HFFc6 (cell line): ENCODE results near the gene KLHL7. TPM values are rescaled to one million over a fixed set of nuclear protein-coding genes. Genes with fewer than 3 reads are reported as not detected.

ENCODE experiments used
- DNase-seq: peaks from one replicate; pipeline ENCODE4 v3.0.0-alpha.2; 2018
- H3K27ac Mint-ChIP-seq: 2 replicates; pipeline ENCODE4 v1.8.0; 2020; ENCODE audit warnings: mild to moderate bottlenecking, mixed read lengths
- H3K27me3 Mint-ChIP-seq: 2 replicates; pipeline ENCODE4 v1.8.0; 2021; ENCODE audit warnings: mild to moderate bottlenecking, moderate library complexity, mixed read lengths; ENCODE audit not compliant: insufficient read depth
- H3K36me3 Mint-ChIP-seq: 2 replicates; pipeline ENCODE4 v1.8.0; 2021; ENCODE audit warnings: low read depth, mixed read lengths
- H3K4me1 Mint-ChIP-seq: 2 replicates; pipeline ENCODE4 v1.8.0; 2020; ENCODE audit warnings: low read depth, mixed read lengths
- H3K4me3 Mint-ChIP-seq: 2 replicates; pipeline ENCODE4 v1.8.0; 2020; ENCODE audit warnings: mild to moderate bottlenecking, moderate library complexity, mixed read lengths
- H3K9me3 Mint-ChIP-seq: 2 replicates; pipeline ENCODE4 v1.8.0; 2020; ENCODE audit warnings: mild to moderate bottlenecking, mixed read lengths
- long read RNA-seq: library from polyadenylated mRNA; unstranded; transcript quantifications from one replicate; pipeline ENCODE4 v2.0.0, GENCODE V29; 2019
- total RNA-seq, 6 experiments: library from RNA; stranded (reverse); fragmentation: NEBNext Ultra II Directional; extraction: Animal tissue kit (Norgen Biotek cat#: 25700); gene quantifications; 2 replicates in 1 of 6; 3 replicates in 5 of 6; pipeline ENCODE4 v1.2.3, GENCODE V29; 2021
- TF ChIP-seq, protein P1 (sequence below): fragments of 200-600 bp; sonication (generic); IDR thresholded peaks from 2 replicates; pipeline ENCODE4 v1.5.0; 2021; ENCODE audit warnings: antibody characterized with exemption, mild to moderate bottlenecking

KLHL7 gene, protein sequence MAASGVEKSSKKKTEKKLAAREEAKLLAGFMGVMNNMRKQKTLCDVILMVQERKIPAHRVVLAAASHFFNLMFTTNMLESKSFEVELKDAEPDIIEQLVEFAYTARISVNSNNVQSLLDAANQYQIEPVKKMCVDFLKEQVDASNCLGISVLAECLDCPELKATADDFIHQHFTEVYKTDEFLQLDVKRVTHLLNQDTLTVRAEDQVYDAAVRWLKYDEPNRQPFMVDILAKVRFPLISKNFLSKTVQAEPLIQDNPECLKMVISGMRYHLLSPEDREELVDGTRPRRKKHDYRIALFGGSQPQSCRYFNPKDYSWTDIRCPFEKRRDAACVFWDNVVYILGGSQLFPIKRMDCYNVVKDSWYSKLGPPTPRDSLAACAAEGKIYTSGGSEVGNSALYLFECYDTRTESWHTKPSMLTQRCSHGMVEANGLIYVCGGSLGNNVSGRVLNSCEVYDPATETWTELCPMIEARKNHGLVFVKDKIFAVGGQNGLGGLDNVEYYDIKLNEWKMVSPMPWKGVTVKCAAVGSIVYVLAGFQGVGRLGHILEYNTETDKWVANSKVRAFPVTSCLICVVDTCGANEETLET
- 10 to 100 TPM; 23.1 to 31.2 (median 29.5) TPM for total RNA-seq
- long read RNA-seq, full-length matches to known transcripts: 24 of 29 reads
- long read RNA-seq, partial matches to known transcripts: 0 of 29 reads
- long read RNA-seq, other reads (novel, unspliced or antisense): 5 of 29 reads

DNA sequence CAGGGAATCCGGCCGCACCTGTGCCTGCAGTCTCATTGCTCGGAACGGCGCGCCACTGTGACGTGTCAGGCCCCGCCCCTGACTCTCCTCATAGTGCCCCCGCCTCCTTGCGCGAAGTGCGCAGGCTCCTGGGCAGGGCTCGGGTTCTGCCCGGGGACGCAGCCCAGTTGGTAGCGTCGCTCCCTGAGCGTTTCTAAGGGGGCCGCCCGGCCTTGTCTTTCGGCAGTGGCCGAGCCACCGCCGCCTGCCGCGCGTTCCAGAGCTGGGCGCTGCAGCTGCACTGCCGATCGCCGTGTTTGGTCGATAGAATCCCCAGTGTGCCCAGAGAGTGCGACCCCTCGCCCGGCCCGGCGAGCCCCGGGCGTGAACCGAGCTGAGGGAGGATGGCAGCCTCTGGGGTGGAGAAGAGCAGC lies at the start of gene KLHL7:
Gene KLHL7 (plus strand): TSS at position 142 of the 413 bp plus-strand sequence. CDS start 242 bp downstream, at position 384.
- Mint-ChIP-seq H3K36me3 (peaks cover 13% of the 10 kb centered on the region), H3K9me3 (no peaks in the 10 kb centered on the region), H3K4me3 (peak within 1 kb of the TSS; percentile 95), H3K27me3 (peaks cover 1% of the 10 kb centered on the region; the same call in 1 of the 2 replicates), H3K4me1 (peaks cover 27% of the 10 kb centered on the region), H3K27ac (peak within 1 kb of the TSS; percentile 92)
- peak; percentile 90 for DNase-seq
- TF ChIP-seq, protein P1, sequence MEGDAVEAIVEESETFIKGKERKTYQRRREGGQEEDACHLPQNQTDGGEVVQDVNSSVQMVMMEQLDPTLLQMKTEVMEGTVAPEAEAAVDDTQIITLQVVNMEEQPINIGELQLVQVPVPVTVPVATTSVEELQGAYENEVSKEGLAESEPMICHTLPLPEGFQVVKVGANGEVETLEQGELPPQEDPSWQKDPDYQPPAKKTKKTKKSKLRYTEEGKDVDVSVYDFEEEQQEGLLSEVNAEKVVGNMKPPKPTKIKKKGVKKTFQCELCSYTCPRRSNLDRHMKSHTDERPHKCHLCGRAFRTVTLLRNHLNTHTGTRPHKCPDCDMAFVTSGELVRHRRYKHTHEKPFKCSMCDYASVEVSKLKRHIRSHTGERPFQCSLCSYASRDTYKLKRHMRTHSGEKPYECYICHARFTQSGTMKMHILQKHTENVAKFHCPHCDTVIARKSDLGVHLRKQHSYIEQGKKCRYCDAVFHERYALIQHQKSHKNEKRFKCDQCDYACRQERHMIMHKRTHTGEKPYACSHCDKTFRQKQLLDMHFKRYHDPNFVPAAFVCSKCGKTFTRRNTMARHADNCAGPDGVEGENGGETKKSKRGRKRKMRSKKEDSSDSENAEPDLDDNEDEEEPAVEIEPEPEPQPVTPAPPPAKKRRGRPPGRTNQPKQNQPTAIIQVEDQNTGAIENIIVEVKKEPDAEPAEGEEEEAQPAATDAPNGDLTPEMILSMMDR: no peak

DNA sequence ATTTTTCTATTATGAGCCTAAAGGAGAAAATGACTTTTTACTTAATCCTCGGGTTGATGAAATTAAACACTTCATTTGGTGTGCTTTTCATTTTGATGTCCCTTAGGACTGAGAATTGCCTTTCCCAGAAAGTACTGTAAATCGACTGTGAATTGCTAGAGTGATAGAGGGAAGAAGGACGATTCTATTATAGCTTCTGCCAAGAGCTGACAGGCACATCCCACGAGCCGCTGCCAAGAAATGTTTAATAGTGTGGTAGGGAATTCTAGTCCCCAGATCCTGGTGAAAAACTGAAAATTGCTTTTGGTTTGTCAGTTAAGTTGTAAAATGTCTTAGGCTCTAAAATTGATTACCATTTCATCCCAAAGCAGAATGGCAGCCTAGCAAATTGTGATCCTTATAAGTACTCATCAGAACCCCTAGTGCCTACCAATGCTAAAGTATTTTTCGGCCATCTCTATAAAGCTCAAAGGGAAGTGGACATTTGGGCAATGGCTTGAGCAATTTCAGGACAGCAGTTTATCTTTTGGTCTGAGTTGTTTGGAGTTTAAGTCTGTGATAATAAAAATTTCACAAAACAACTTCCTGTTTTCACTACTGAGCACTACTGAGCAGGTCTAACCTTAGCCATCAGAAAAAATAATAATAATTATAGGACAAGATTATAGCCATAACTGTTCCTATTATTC lies 47.0 kb upstream of the KLHL7 start:
- Mint-ChIP-seq H3K36me3 (no peaks in the 10 kb centered on the region), H3K27ac (no peak overlapping the region), H3K27me3 (no peaks in the 10 kb centered on the region), H3K4me1 (peaks cover 36% of the 10 kb centered on the region), H3K4me3 (no peak overlapping the region; the same call in 1 of the 2 replicates), H3K9me3 (no peaks in the 10 kb centered on the region)
- TF ChIP-seq, protein P1: no peak
- DNase-seq: no peak

DNA sequence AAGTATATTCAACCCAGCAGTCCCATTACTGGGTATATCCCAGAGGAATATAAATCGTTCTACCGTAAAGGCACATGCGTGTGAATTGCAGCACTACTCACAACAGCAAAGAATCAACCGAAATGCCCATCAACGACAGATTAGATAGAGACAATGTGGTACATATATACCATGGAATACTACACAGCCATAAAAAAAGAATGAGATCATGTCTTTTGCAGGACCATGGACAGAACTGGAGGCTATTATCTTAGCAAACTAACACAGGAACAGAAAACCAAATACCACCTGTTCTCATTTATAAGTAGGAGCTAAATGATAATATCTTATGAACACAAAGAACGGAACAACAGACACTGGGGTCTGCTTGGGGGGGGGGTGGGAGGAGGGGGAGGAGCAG lies 44.3 kb upstream of the KLHL7 start:
- H3K4me1 Mint-ChIP-seq: peaks cover 34% of the 10 kb centered on the region

DNA sequence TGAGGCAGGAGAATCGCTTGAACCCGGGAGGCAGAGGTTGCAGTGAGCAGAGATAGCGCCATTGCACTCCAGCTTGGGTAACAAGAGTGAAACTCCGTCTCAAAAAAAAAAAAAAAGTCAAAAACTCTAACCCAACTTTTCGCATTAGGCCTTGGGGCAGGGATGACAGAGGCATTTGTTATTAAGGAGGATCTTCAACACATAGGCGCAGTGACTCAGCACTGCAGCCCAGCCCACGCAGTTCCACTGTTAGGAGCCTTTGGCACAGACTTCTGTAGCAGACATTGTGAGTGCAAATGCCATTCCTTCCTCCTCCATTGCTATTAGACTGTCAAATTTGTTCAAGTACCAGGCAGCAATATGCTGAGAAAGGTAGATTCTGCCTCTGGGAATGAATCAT lies 43.1 kb upstream of the KLHL7 start:
- H3K27me3 Mint-ChIP-seq: no peaks in the 10 kb centered on the region
- TF ChIP-seq, protein P1: no peak

More for the DNA sequence above, 44.3 kb upstream of the KLHL7 start:
- Mint-ChIP-seq H3K36me3 (no peaks in the 10 kb centered on the region), H3K4me3 (no peak overlapping the region), H3K27ac (no peak overlapping the region), H3K27me3 (no peaks in the 10 kb centered on the region), H3K9me3 (no peaks in the 10 kb centered on the region)
- DNase-seq: no peak
- TF ChIP-seq, protein P1: no peak

DNA sequence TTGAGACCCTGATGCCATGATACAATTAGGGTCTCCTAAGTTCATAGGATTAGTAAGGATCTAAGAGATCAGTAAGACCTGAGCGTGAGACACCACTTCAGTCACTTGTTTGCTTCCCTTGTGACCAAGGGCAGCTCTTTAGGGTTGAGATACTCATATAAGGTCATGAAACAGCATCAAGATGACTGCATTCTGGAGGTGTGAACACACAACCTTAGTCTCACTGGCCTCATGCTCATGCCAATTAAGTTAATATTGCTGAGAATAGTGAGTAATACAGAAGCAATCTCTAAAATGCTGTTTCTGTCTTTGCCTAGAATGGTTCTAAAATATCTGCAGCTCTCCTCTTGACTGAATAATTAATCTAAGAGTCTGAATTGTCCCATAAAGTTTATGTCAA lies 39.6 kb upstream of the KLHL7 start:
- H3K4me1 Mint-ChIP-seq: peaks cover 29% of the 10 kb centered on the region
- peak; percentile 68 for DNase-seq
- peaks cover 2% of the 10 kb centered on the region; the same call in 1 of the 2 replicates for H3K27me3 Mint-ChIP-seq
- H3K4me3 Mint-ChIP-seq: no peak overlapping the region
- H3K36me3 Mint-ChIP-seq: no peaks in the 10 kb centered on the region
- no peaks in the 10 kb centered on the region for H3K9me3 Mint-ChIP-seq
- TF ChIP-seq, protein P1: no peak
- H3K27ac Mint-ChIP-seq: no peak overlapping the region

More for the DNA sequence above, 43.1 kb upstream of the KLHL7 start:
- Mint-ChIP-seq H3K27ac (no peak overlapping the region), H3K4me1 (peaks cover 46% of the 10 kb centered on the region), H3K4me3 (no peak overlapping the region), H3K9me3 (no peaks in the 10 kb centered on the region), H3K36me3 (no peaks in the 10 kb centered on the region)
- DNase-seq: no peak
